K562 (cell line): ENCODE results near the gene KLK11. TPM values are rescaled to one million over a fixed set of nuclear protein-coding genes. Genes with fewer than 3 reads are reported as not detected.

ENCODE experiments used
- ATF3 ChIP-seq, 2 experiments: fragments of 450-650 bp in 1 of 2; sonication (generic) in 1 of 2; formaldehyde crosslinking in 1 of 2; IDR thresholded peaks in 1 of 2; conservative IDR thresholded peaks in 1 of 2; 2 replicates each; pipeline versions ENCODE4 v1.6.1 to v1.8.1; 2016 to 2023; ENCODE audit warnings: mild to moderate bottlenecking in 2 of 2, moderate library complexity in 2 of 2, inconsistent platforms in 1 of 2, missing genetic modification reagents in 1 of 2
- CBX1 ChIP-seq: sonication (generic); IDR thresholded peaks from 2 replicates; pipeline ENCODE4 v1.6.1; 2016; ENCODE audit warnings: antibody characterized with exemption, low read depth, mild to moderate bottlenecking
- ERF ChIP-seq: fragments of 450-650 bp; formaldehyde crosslinking; IDR thresholded peaks from 2 replicates; pipeline ENCODE4 v1.4.0; 2020; ENCODE audit warnings: mild to moderate bottlenecking, mixed read lengths
- ETS1 ChIP-seq: conservative IDR thresholded peaks from 2 replicates; pipeline ENCODE4 v1.6.1; 2011; ENCODE audit warnings: low read depth, mild to moderate bottlenecking, low read length; ENCODE audit not compliant: control insufficient read depth
- FOS ChIP-seq: IDR thresholded peaks from 3 replicates; pipeline ENCODE4 v1.6.1; 2011; ENCODE audit not compliant: insufficient read length; ENCODE audit errors: extremely low read depth
- L3MBTL2 ChIP-seq: fragments of 450-650 bp; IDR thresholded peaks from 2 replicates; pipeline ENCODE4 v1.6.1; 2016; ENCODE audit warnings: mild to moderate bottlenecking, moderate library complexity
- MNT ChIP-seq, 2 experiments: fragments of 450-650 bp; conservative IDR thresholded peaks; 2 replicates each; pipeline ENCODE4 v1.6.1; 2017; ENCODE audit warnings: mild to moderate bottlenecking in 2 of 2, moderate library complexity in 2 of 2
- NCOA6 ChIP-seq: fragments of 450-650 bp; IDR thresholded peaks from 2 replicates; pipeline ENCODE4 v1.6.1; 2017; ENCODE audit warnings: mild to moderate bottlenecking
- NFE2 ChIP-seq: IDR thresholded peaks from 2 replicates; pipeline ENCODE4 v1.6.1; 2014; ENCODE audit warnings: antibody characterized with exemption, low read depth
- RBM25 ChIP-seq: fragments of 200-400 bp; formaldehyde crosslinking; IDR thresholded peaks from 2 replicates; pipeline ENCODE4 v1.6.1; 2018; ENCODE audit warnings: low read length, low read depth, moderate library complexity; ENCODE audit not compliant: severe bottlenecking
- RFX7 ChIP-seq: fragments of 250-450 bp; sonication (Bioruptor Pico); IDR thresholded peaks from 2 replicates; pipeline ENCODE4 v1.5.1; 2021; ENCODE audit warnings: mild to moderate bottlenecking
- SMC3 ChIP-seq: conservative IDR thresholded peaks from 2 replicates; pipeline ENCODE4 v1.6.1; 2011; ENCODE audit warnings: low read depth, low read length, improper control_type of control experiment; ENCODE audit not compliant: insufficient read depth
- YY1 ChIP-seq, 3 experiments: IDR thresholded peaks; 2 replicates each; pipeline ENCODE4 v1.6.1; 2011; ENCODE audit warnings: low read length in 2 of 3, mild to moderate bottlenecking in 2 of 3, moderate library complexity in 2 of 3, borderline replicate concordance in 1 of 3, control low read depth in 1 of 3, low read depth in 1 of 3; ENCODE audit not compliant: insufficient read depth in 3 of 3, insufficient replicate concordance in 2 of 3, control insufficient read depth in 1 of 3, insufficient read length in 1 of 3; ENCODE audit errors: extremely low read depth in 1 of 3
- ZFPM2 ChIP-seq: fragments of 250-450 bp; sonication (Bioruptor Pico); IDR thresholded peaks from 2 replicates; pipeline ENCODE4 v1.5.1; 2022; ENCODE audit warnings: mild to moderate bottlenecking
- ZNF239 ChIP-seq: fragments of 250-450 bp; sonication (Bioruptor Pico); IDR thresholded peaks from 2 replicates; pipeline ENCODE4 v1.4.0; 2020; ENCODE audit warnings: mild to moderate bottlenecking
- ZNF280B ChIP-seq: fragments of 250-450 bp; sonication (Bioruptor Pico); IDR thresholded peaks from 2 replicates; pipeline ENCODE4 v1.5.1; 2021; ENCODE audit warnings: mild to moderate bottlenecking
- ZNF395 ChIP-seq: fragments of 200-800 bp; sonication (Bioruptor generic); IDR thresholded peaks from 2 replicates; pipeline ENCODE4 v1.6.1; 2017; ENCODE audit warnings: missing genetic modification characterization, missing compliant biosample characterization
- polyA plus RNA-seq, 8 experiments: library from polyadenylated mRNA; depleted of rRNA in 4 of 8; stranded (reverse) in 5 of 8; unstranded in 3 of 8; fragments of >200 nt; fragmentation: Nextera tagmentation in 2 of 8; fragmentation: Illumina TruSeq in 1 of 8; extraction: Ambion mirVana in 2 of 8; extraction: Trizol in 1 of 8; gene quantifications; 2 replicates each; pipeline versions ENCODE4 v1.2.1 to v1.2.3, GENCODE V29; 2011 to 2014; ENCODE audit warnings: inconsistent platforms in 1 of 8, missing spikeins in 1 of 8
- total RNA-seq, 7 experiments: library from RNA; depleted of rRNA in 6 of 7; stranded (reverse); fragments of >200 nt in 6 of 7; fragmentation: Illumina TruSeq in 2 of 7; extraction: Trizol in 2 of 7; gene quantifications; 2 replicates each; pipeline versions ENCODE4 v1.2.1 to v1.2.3, GENCODE V29; 2011 to 2021; ENCODE audit warnings: low replicate concordance in 1 of 7

The KLK11 gene
- total and polyA plus RNA-seq, 9 of the 15 experiments (the other 6 are each of a cell fraction or from before 2014, with no cell fraction given), result not detected

- TF ChIP-seq ZNF395 (no peak), NFE2 (no peak), SMC3 (no peak), MNT (conservative IDR thresholded peaks at IDR 0.05) (no peak), RFX7 (no peak), ERF (CRISPR knock-in tag) (no peak), FOS (peak; percentile 83), YY1 (IDR thresholded peaks at IDR 0.05; ENCODE audit: borderline replicate concordance in 1 of 3, control insufficient read depth in 1 of 3, extremely low read depth in 1 of 3, insufficient read depth in 3 of 3, insufficient read length in 1 of 3, insufficient replicate concordance in 2 of 3, low read depth in 1 of 3, low read length in 2 of 3) (peak; percentile 17 to 89 (median 31)), ETS1 (no peak), CBX1 (no peak), ZFPM2 (CRISPR knock-in tag) (no peak), L3MBTL2 (peak; percentile 78; the same call in 1 of the 2 replicates), ATF3 (IDR thresholded peaks at IDR 0.05) (0 out of 2 replicates have a peak, but pooled peaks have one; percentile 11), ATF3 (CRISPR knock-in tag; conservative IDR thresholded peaks at IDR 0.05) (no peak), NCOA6 (no peak), ZNF239 (CRISPR knock-in tag) (no peak), RBM25 (peak; percentile 41), ZNF280B (CRISPR knock-in tag) (no peak)
These were observed 32.3 kb downstream of the KLK11 start (continued) for GRCh38 chr19:50994129-50994528.
